Peyer's patch (tissue), 4 donors: ENCODE measurements around the gene TOX2. TPM values are rescaled to one million over a fixed set of nuclear protein-coding genes. Genes with fewer than 3 reads are reported as not detected.

Experiments
- DNase-seq, 3 donors: peaks; one replicate each; pipeline ENCODE4 v3.0.0-alpha.2; 2017 to 2019
- H3K27ac ChIP-seq, 4 donors: fragments of 200-600 bp; sonication (generic); one replicate each; pipeline ENCODE4 v1.5.1; 2016 to 2019
- H3K27me3 ChIP-seq, 2 donors: fragments of 200-600 bp; sonication (generic); one replicate each; pipeline ENCODE4 v1.5.1; 2019
- H3K36me3 ChIP-seq, 3 donors: fragments of 200-600 bp; sonication (generic); one replicate each; pipeline ENCODE4 v1.5.1; 2016 to 2019
- H3K4me1 ChIP-seq, 4 donors: fragments of 200-600 bp; sonication (generic); one replicate each; pipeline ENCODE4 v1.5.1; 2016 to 2019
- H3K4me3 ChIP-seq, 4 donors: fragments of 200-600 bp; sonication (generic); 1 replicate in 3 of 4; 2 replicates in 1 of 4; pipeline ENCODE4 v1.5.1; 2016 to 2019; ENCODE audit warnings: mild to moderate bottlenecking in 1 of 4
- H3K9me3 ChIP-seq, 4 donors: fragments of 200-600 bp; sonication (generic); one replicate each; pipeline ENCODE4 v1.5.1; 2016 to 2019; ENCODE audit warnings: mild to moderate bottlenecking in 1 of 4
- CTCF ChIP-seq, 6 experiments: fragments of 450-650 bp in 4 of 6; fragments of 200-600 bp in 2 of 6; sonication (generic) in 1 of 6; IDR thresholded peaks; one replicate each; pipeline ENCODE4 v1.5.1; 2017 to 2019; ENCODE audit warnings: antibody characterized with exemption in 6 of 6, mild to moderate bottlenecking in 3 of 6, moderate library complexity in 1 of 6
- POLR2A ChIP-seq, 2 donors: fragments of 450-650 bp; IDR thresholded peaks; one replicate each; pipeline ENCODE4 v1.5.1; 2017; ENCODE audit warnings: antibody characterized with exemption in 2 of 2, mild to moderate bottlenecking in 2 of 2, moderate library complexity in 2 of 2
- total RNA-seq, 4 donors: library from RNA; depleted of rRNA; stranded (reverse); fragments of >200 nt; gene quantifications; one replicate each; pipeline ENCODE4 v1.1.0, GENCODE V29; 2016

Gene TOX2
- total RNA-seq, 4 donors from 2014 or later: 1.9 to 5.8 (median 2.0) TPM

GRCh38 chr20:44084891-44085290 lies 170.2 kb downstream of the TOX2 start:
- Histone ChIP-seq H3K36me3 (no peaks in the 10 kb centered on the region), H3K4me1 (no peaks in the 10 kb centered on the region), H3K9me3 (no peaks in the 10 kb centered on the region), H3K27me3 (no peaks in the 10 kb centered on the region), H3K4me3 (no peak overlapping the region), H3K27ac (no peak overlapping the region)
- no peak for DNase-seq
- TF ChIP-seq CTCF (IDR thresholded peaks at IDR 0.05) (no peak), POLR2A (IDR thresholded peaks at IDR 0.05) (no peak)

- Histone ChIP-seq H3K4me3 (no peak overlapping the region), H3K27me3 (no peaks in the 10 kb centered on the region), H3K4me1 (no peaks in the 10 kb centered on the region), H3K27ac (no peak overlapping the region), H3K36me3 (no peaks in the 10 kb centered on the region), H3K9me3 (no peaks in the 10 kb centered on the region)
- DNase-seq: no peak
- TF ChIP-seq CTCF (IDR thresholded peaks at IDR 0.05) (no peak), POLR2A (IDR thresholded peaks at IDR 0.05) (no peak)
These were observed 171.2 kb downstream of the TOX2 start for GRCh38 chr20:44085616-44086434.

GRCh38 chr20:44087051-44087856 lies 172.6 kb downstream of the TOX2 start:
- Histone ChIP-seq H3K36me3 (no peaks in the 10 kb centered on the region), H3K27ac (no peak overlapping the region), H3K27me3 (no peaks in the 10 kb centered on the region), H3K4me3 (no peak overlapping the region), H3K9me3 (no peaks in the 10 kb centered on the region), H3K4me1 (no peaks in the 10 kb centered on the region)
- DNase-seq: no peak
- TF ChIP-seq CTCF (IDR thresholded peaks at IDR 0.05) (no peak), POLR2A (IDR thresholded peaks at IDR 0.05) (no peak)

- H3K27ac ChIP-seq: no peak overlapping the region
- no peak for TF ChIP-seq POLR2A (IDR thresholded peaks at IDR 0.05)
- no peak for TF ChIP-seq CTCF (IDR thresholded peaks at IDR 0.05)
- H3K27me3 ChIP-seq: no peaks in the 10 kb centered on the region
- no peak for DNase-seq
- no peaks in the 10 kb centered on the region for H3K4me1 ChIP-seq
- H3K9me3 ChIP-seq: no peaks in the 10 kb centered on the region
- H3K4me3 ChIP-seq: no peak overlapping the region
- H3K36me3 ChIP-seq: no peaks in the 10 kb centered on the region
These were observed 173.1 kb downstream of the TOX2 start for GRCh38 chr20:44087857-44088120.

- Histone ChIP-seq H3K27ac (no peak overlapping the region), H3K9me3 (no peaks in the 10 kb centered on the region), H3K4me3 (no peak overlapping the region), H3K4me1 (no peaks in the 10 kb centered on the region), H3K27me3 (no peaks in the 10 kb centered on the region), H3K36me3 (no peaks in the 10 kb centered on the region)
- TF ChIP-seq CTCF (IDR thresholded peaks at IDR 0.05): no peak
- no peak for TF ChIP-seq POLR2A (IDR thresholded peaks at IDR 0.05)
- no peak for DNase-seq
These were observed 175.5 kb downstream of the TOX2 start for GRCh38 chr20:44089987-44090674.
